LNCaP clone FGC (cell line): ENCODE measurements around the gene USP47.

Experiments
- DNase-seq: peaks from one replicate; pipeline ENCODE4 v3.0.0-alpha.2; 2011; ENCODE audit warnings: low read depth
- H3K4me3 ChIP-seq: 2 replicates; pipeline ENCODE4 v1.5.1; 2011; ENCODE audit warnings: mild to moderate bottlenecking, low read depth, low read length, control low read depth
- TF ChIP-seq, protein P1 (sequence below): IDR thresholded peaks from 2 replicates; pipeline ENCODE4 v1.5.1; 2012; ENCODE audit warnings: mild to moderate bottlenecking; ENCODE audit not compliant: control insufficient read depth, insufficient read depth; ENCODE audit errors: extremely low read depth

Gene USP47

DNA sequence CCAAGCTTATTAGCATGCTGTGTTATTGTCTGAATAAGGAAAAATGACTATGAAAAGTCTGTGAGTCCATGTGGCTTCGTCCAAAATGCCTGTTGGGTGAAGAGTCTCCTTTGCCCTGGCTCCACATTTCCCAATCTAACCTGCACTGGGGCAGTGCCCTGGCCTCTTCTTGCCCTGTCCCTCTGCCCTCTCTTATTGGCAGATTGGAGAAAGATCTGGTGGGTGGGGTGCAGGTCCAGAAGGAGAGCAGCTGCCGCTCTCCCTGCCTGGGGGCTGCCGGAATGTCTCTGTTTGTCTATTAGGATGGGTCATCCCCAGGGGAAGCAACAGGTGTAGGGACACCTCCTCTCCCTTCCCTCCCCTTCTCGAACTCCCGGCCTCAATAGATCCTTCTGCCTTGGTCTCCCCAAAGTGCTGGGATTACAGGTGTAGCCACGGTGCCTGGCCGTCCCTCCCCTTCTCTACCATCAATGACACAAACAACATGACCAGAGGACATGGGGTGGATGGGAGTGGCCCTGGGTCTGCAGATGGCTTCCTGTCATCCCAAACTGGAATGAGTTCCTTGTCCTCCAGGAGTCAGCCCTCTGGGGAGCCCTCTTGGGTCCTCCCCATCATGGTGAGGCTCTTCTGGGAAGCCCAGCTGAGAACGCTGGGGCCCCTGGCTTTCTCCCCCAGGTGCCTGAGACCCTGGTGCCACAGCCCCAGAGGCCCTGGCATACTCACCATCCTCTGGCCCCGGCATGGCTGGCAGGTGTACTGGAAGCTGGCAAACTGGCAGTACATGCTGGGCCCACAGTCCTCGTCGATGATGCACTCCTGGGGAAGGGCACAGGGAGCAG is 126.1 kb downstream of the USP47 start:
- TF ChIP-seq, protein P1, sequence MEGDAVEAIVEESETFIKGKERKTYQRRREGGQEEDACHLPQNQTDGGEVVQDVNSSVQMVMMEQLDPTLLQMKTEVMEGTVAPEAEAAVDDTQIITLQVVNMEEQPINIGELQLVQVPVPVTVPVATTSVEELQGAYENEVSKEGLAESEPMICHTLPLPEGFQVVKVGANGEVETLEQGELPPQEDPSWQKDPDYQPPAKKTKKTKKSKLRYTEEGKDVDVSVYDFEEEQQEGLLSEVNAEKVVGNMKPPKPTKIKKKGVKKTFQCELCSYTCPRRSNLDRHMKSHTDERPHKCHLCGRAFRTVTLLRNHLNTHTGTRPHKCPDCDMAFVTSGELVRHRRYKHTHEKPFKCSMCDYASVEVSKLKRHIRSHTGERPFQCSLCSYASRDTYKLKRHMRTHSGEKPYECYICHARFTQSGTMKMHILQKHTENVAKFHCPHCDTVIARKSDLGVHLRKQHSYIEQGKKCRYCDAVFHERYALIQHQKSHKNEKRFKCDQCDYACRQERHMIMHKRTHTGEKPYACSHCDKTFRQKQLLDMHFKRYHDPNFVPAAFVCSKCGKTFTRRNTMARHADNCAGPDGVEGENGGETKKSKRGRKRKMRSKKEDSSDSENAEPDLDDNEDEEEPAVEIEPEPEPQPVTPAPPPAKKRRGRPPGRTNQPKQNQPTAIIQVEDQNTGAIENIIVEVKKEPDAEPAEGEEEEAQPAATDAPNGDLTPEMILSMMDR, result no peak
- DNase-seq, result no peak
- no peak overlapping the region for H3K4me3 ChIP-seq

DNA sequence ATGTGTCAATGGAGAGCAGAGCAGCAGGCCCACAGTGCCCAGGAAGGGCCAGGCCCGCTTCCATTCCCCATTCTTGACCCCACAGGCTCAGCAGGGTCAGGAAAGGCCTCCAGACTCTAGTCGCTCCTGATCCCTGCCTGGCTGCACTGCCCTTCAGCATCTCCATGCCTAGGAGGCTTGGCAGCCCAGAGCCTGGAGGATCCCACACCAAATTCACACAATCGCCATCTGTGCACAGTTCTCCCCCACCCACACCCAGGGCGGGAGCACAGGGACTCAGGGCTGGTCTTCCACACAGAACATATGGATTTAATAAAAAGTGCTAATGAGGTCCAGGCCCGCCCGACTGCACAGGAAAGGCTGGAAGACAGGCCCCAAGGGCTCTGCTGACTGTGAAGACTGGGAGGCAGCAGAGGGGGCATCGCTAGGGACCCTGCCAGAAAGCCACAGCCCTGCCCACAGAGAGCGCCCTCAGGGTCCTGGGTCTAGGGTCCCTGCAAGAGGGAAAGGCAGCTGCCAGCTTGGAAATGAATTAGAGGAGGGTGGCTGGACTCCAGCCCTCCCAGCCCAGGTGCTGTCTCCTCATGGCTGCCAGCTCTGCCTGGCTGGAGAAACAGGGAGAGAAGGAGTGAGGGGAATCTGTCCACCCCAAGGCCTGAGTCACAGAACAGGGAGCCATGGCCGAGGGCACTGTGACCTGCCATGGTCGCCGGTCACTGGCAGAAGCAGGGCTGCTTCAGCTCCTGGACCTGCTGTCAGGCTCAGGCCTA is 126.9 kb downstream of the USP47 start:
- TF ChIP-seq, protein P1, result no peak

DNA sequence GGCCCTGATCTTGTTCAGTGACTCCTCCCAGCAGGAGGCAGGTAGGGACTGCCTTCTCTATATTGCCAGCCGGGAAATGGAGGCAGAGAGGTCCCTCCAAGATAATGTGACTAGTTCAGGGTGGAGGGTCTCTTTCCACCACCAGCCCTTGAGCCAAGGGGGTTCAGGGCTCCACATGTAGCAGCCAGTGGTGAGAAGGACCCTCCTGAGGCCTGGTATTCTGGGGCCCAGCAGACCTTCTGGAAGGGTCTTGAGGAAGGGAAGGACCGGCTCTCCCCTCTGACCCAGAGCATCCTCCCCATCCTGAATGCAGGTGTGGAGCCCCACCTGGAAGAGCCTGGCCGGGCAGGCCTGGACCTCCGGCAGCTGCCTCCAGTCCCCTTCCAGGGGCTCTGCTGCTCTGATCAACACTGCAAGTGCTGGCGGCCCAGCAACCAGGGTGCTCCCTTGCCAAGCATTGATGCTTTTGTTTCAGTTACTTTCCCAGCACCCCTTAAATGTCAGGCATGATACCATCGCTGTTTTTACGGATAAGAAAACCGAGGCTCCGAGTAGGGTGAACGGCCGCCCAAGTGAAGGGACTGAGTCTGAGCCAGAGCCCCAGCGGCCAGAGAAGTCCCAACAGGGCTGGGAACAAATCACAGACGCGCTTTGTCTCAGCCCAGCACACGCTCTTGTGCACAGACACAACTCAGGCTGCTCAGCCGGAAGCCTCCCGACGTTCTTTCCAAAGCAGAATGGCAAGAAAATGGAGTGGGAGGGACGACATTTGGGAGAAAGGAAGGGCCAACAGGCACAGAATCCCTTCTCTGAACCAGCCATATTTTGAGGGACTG is 127.8 kb downstream of the USP47 start:
- no peak overlapping the region for H3K4me3 ChIP-seq
- no peak for DNase-seq
- TF ChIP-seq, protein P1, result no peak

More for the DNA sequence above, 126.9 kb downstream of the USP47 start:
- no peak overlapping the region for H3K4me3 ChIP-seq
- DNase-seq, result no peak

DNA sequence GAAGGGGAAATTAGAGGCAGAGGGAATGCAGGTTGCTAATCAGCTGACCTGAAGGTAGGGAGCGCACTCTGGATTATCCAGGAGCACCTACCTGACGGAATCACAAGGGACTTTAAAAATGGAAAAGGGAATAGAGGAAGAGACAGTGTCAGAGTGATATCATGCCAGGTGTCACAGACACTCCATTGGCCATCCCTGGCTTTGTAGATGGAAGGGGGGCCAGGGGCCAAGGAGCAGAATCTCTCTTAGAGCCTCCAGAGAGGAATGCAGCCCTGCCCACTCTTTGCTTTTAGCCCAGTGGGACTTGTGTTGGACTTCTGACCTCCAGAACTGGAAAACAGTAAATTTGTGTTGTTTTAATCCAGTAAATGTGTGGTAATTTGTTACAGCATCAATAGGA is 128.8 kb downstream of the USP47 start:
- TF ChIP-seq, protein P1, result no peak
- H3K4me3 ChIP-seq, result no peak overlapping the region
- no peak for DNase-seq

DNA sequence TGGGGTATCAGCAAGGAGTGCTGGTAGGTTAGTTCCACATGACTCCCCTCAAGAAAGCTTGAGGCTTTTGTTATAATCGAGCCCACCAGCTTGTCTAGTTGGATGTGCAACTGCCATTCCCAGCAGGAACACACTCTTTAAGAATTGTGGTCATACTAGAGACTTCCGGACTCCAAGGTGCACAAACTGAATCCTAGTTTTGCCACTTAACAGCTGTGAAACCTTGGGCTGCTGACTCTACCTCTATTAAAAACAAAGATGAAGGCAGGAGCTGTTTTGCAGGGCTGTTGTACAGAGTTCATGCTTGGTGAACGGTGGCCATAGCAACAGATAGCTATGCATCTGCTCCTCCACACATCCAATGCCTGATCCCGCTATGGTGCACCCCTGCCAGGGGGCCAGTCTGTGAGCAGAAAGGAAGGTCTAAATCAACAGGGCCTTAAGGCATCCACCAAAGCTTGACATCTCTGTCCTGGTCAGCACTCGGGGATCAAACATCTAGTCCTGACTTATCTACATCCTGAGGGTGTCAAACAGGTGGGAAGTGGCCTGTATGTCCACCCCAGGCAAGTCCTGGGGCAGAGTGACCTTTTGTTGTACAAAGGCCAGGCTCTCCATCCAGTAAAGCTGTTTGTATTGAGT is 130.3 kb downstream of the USP47 start:
- DNase-seq, result no peak
- TF ChIP-seq, protein P1, result no peak
- no peak overlapping the region for H3K4me3 ChIP-seq

DNA sequence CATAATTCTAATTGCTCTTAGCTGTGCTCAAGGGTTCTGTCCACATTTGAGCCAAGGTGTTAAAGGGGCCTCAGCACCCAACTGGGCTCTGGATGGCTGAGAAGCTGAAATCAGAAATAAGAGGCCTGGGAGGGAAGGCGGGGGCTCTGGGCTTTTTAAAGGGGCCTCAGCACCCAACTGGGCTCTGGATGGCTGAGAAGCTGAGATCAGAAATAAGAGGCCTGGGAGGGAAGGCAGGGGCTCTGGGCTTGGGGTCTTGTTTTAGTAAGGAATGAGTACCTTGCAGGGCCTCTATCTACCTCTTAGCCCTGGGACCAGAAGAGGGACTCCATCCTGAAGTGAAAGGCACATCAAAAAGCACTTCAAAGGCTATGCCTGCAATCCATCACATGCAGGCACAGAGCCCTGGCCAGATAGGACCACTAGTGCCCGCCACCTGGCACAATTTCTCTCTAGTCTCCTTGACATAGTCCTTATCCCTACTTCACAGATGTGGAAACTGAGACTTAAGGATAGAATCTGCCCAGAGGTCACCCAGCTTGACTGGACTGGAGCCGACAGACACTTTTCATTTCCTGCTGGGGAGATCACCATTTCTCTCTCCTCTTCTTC is 131.1 kb downstream of the USP47 start:
- TF ChIP-seq, protein P1, result no peak
- no peak overlapping the region for H3K4me3 ChIP-seq
- DNase-seq, result no peak
